Activated T-helper 17 cell treated with anti-CD3 and anti-CD28 coated beads, Interleukin-2, amount 50 U/mL, for 72 hours (primary cell): ENCODE measurements around the gene F13A1. TPM values are rescaled to one million over a fixed set of nuclear protein-coding genes. Genes with fewer than 3 reads are reported as not detected.

ENCODE experiments used
- ATAC-seq: fragments of 150-1000 bp; cut with Tn5 transposase; replicated peaks from 2 replicates; pipeline ENCODE4 v1.10.0; 2021; ENCODE audit warnings: mild to moderate bottlenecking, moderate library complexity
- H3K27ac Mint-ChIP-seq: one replicate; pipeline ENCODE4 v1.8.0; 2022; ENCODE audit warnings: mixed read lengths
- H3K27me3 Mint-ChIP-seq: one replicate; pipeline ENCODE4 v1.8.0; 2022; ENCODE audit warnings: mixed read lengths
- H3K36me3 Mint-ChIP-seq: one replicate; pipeline ENCODE4 v1.8.0; 2022; ENCODE audit warnings: low read depth, mild to moderate bottlenecking, mixed read lengths
- H3K4me1 Mint-ChIP-seq: one replicate; pipeline ENCODE4 v1.8.0; 2022; ENCODE audit warnings: mixed read lengths
- H3K4me3 Mint-ChIP-seq: one replicate; pipeline ENCODE4 v1.8.0; 2022; ENCODE audit warnings: mild to moderate bottlenecking, mixed read lengths
- H3K9me3 Mint-ChIP-seq: one replicate; pipeline ENCODE4 v1.8.0; 2022; ENCODE audit warnings: mixed read lengths
- total RNA-seq, 2 donors: library from RNA; stranded (reverse); gene quantifications; one replicate each; pipeline ENCODE4 v1.2.3, GENCODE V29; 2022

F13A1 gene
- total RNA-seq: under 1 TPM in 1 of 2 donors, not detected in 1; 0.06 TPM

DNA sequence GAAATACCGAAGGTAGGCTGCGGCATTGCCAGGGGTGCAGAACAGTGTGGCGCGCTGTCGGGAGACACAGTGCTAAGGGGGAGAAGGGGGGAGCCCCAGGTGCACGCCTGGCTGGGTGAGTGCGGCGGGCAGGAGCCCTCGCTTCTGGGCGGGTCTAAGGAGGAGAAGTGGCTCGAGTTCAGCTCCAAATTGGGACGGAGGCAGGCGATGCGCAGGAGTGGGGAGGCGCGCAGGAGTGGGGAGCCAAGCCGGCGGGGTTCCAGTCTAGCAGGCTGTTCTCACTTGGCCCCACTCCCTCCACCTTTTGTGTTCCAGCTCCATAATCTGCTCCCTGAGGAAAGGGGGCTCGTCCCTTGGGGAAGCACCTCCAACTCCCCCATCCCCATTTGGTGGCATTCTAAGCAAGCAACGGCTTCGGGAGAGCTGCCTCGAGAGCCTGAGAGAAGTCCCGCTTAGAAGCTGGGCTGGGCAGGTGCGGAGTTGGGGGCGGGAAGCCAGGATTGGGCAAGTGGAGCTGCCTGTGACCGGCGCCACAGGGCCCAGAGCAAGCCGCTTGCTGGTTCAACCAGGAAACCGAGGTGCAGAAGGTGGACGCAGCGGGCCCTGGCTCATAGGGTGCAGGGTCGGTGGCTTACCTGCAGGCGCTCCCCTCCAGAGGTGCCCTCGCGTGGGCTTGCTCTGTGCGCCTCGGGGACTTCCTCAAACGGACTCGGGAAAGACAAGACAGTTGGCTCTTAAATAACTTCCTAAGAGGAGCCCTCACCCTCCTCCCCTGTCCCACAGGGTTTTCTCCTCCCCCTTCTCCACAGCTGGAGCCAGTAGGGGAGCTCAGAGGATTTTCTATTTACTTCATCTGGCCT is at the start of gene F13A1:
Gene F13A1, minus strand, starts transcription at position 711 of the 860 bp plus-strand sequence. CDS start 1,998 bp downstream, outside the sequence.
- no peaks in the 10 kb centered on the region for H3K4me1 Mint-ChIP-seq
- H3K9me3 Mint-ChIP-seq: no peaks in the 10 kb centered on the region
- no peak within 1 kb of the TSS for H3K27ac Mint-ChIP-seq
- H3K36me3 Mint-ChIP-seq: no peaks in the 10 kb centered on the region
- no peak within 1 kb of the TSS for H3K4me3 Mint-ChIP-seq
- H3K27me3 Mint-ChIP-seq: peaks cover 46% of the 10 kb centered on the region
- no peak for ATAC-seq

GRCh38 chr6:6368684-6369052 is 48.2 kb upstream of the F13A1 start:
- Mint-ChIP-seq H3K27me3 (peaks cover 19% of the 10 kb centered on the region), H3K9me3 (peaks cover 5% of the 10 kb centered on the region), H3K4me3 (no peak overlapping the region), H3K27ac (no peak overlapping the region), H3K36me3 (no peaks in the 10 kb centered on the region), H3K4me1 (no peaks in the 10 kb centered on the region)
- ATAC-seq: no peak

DNA sequence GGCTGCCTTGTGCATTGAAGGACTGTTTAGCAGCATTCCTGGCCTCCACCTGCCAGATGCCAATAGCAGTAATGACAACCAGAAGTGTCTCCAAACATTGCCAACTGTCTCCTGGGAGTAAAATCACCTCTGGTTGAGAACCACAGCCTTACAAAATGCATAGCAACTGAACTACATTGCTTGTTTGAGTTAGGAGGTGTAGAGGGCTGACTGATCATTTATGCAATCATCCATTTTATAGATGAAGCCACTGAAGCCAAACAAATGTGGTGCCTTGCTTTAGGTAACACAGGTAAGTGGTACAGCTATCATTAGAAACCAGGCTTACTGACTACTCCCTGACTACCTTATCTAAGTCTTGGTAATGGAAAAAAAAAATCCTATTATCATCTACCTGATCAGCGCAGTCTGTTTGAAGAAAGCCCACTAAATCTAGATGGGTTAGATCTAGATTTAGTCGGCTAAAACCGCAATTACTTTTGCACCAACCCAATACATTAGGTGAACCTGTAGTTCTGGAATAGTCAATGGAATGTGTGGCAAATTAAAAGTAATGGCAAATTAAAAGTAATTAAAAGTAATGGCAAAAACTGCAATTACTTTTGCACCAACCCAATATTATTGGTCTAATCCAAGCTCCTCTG is 47.7 kb upstream of the F13A1 start:
- no peaks in the 10 kb centered on the region for H3K36me3 Mint-ChIP-seq
- H3K27ac Mint-ChIP-seq: no peak overlapping the region
- peaks cover 18% of the 10 kb centered on the region for H3K27me3 Mint-ChIP-seq
- no peaks in the 10 kb centered on the region for H3K4me1 Mint-ChIP-seq
- H3K9me3 Mint-ChIP-seq: peaks cover 4% of the 10 kb centered on the region
- ATAC-seq: no peak
- no peak overlapping the region for H3K4me3 Mint-ChIP-seq

DNA sequence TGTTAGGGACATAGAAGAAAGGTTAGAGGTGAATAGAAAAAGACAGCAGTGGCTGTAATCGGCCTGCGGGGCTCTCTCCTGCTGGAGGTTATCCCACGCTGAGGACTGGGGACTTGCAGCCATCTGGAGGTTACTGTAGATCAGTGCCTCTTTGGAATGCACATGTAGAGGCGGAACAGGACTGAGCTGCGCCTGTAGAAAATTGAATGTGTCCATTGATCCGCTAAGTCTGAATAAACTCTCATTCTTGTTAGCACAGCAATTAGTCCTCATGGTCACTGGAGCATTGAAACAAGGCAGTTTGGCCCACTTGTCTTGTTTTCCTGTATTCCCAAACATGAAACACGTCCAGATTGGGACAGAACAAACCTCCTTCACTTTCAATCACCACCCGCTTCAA is 46.3 kb upstream of the F13A1 start:
- Mint-ChIP-seq H3K9me3 (no peaks in the 10 kb centered on the region), H3K4me3 (no peak overlapping the region), H3K27me3 (peaks cover 8% of the 10 kb centered on the region), H3K36me3 (no peaks in the 10 kb centered on the region), H3K4me1 (no peaks in the 10 kb centered on the region), H3K27ac (no peak overlapping the region)
- ATAC-seq: no peak

GRCh38 chr6:6365242-6365641 is 44.8 kb upstream of the F13A1 start:
- H3K27me3 Mint-ChIP-seq: peaks cover 8% of the 10 kb centered on the region

DNA sequence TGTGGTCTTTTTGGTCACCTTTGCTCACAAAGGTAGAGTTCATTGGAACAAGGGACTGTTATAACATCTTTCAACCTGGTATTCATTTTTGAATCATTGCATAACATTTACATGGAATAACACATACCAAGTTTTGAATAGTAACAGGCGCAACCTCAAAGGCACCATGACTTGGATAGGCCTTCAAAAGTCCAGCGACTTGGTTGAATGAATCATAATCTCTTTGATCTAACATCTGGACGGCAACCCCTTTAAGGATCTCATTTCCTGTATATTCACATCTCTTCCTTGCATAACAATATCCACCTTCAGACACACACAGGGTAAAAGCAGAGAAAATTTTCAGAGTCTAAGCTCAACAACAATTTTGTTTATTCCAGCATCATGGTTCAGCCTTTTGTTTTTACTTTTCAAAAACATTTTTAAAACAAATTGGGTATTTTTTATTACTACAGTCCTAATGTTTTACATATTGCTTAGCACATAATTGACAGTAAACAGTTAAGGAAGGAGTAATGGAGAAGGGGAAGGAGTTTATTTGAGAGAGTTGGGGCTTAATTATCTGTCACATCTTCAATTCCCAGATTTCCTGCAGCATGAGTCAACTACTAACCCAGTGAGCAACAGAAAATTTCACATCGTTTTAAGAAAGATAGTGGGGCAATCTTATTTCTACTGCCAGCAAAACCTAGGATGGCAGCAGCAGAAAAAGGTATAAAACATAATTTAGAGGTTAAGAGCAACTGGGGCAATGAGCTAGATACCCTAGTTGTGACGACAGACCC is 41.8 kb upstream of the F13A1 start:
- ATAC-seq: no peak
- no peak overlapping the region for H3K27ac Mint-ChIP-seq
- no peak overlapping the region for H3K4me3 Mint-ChIP-seq
- no peaks in the 10 kb centered on the region for H3K36me3 Mint-ChIP-seq
- H3K27me3 Mint-ChIP-seq: peaks cover 10% of the 10 kb centered on the region
- H3K9me3 Mint-ChIP-seq: no peaks in the 10 kb centered on the region
- no peaks in the 10 kb centered on the region for H3K4me1 Mint-ChIP-seq

More at GRCh38 chr6:6365242-6365641, 44.8 kb upstream of the F13A1 start:
- no peak for ATAC-seq
- Mint-ChIP-seq H3K4me1 (no peaks in the 10 kb centered on the region), H3K36me3 (no peaks in the 10 kb centered on the region), H3K4me3 (no peak overlapping the region), H3K9me3 (no peaks in the 10 kb centered on the region), H3K27ac (no peak overlapping the region)

DNA sequence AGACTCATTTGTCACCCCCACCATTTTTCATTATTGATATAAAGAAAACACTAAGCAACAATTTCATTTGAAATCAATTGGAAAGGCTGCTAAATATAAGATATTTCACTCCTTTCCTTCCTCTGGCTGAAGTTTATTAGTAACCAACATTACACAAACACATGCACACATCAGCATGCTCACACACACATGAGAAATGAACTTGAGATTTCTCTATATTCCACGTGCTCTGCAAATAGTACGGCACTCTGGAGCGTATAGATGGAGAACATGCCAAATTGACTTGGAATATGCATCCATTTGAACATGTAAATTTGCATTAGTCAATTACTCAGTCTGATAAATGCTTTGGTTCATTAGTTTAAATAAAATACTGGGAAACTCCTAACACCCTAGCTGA is 37.1 kb upstream of the F13A1 start:
- H3K27ac Mint-ChIP-seq: no peak overlapping the region
- no peak overlapping the region for H3K4me3 Mint-ChIP-seq
- H3K4me1 Mint-ChIP-seq: no peaks in the 10 kb centered on the region
- H3K9me3 Mint-ChIP-seq: no peaks in the 10 kb centered on the region
- no peak for ATAC-seq
- H3K36me3 Mint-ChIP-seq: no peaks in the 10 kb centered on the region
- peaks cover 20% of the 10 kb centered on the region for H3K27me3 Mint-ChIP-seq

DNA sequence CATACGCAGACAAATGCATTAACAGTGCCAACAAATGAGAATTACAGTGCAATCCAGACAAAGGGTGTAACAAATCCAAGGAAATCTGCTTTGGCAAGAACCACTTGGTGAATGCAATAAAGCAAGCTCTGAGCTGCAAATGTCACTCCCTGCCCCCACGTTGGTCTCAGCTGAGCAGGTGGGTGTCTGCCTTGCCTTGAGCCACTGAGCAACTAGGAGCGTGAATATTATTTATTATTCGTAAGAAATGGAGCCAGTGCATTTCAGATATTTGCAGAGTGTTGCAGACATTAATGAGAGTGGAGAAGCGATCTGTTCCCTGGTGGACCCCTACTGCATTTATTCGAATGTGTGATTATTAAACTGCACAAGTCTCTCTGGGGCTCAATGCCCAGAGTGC is 36.6 kb upstream of the F13A1 start:
- H3K4me3 Mint-ChIP-seq: no peak overlapping the region
- no peak for ATAC-seq
- H3K27me3 Mint-ChIP-seq: peaks cover 20% of the 10 kb centered on the region
- H3K36me3 Mint-ChIP-seq: no peaks in the 10 kb centered on the region
- no peaks in the 10 kb centered on the region for H3K4me1 Mint-ChIP-seq
- no peak overlapping the region for H3K27ac Mint-ChIP-seq
- H3K9me3 Mint-ChIP-seq: no peaks in the 10 kb centered on the region

DNA sequence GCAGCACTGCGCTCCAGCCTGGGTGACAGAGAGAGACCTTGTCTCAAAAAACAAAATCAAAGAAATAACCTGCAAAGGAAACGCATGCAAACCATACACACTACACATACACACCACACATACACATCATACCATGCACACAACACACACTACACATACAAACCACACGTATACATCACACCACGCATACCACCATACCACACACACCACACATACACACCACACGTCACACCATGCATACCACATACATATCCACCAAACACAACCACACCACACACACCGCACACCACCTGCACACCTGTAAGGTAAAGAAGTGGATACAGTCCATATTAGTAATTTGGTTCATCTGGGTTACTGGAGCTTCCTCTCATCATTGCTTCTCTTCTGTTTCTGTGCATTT is 32.3 kb upstream of the F13A1 start:
- no peaks in the 10 kb centered on the region for H3K36me3 Mint-ChIP-seq
- H3K4me1 Mint-ChIP-seq: no peaks in the 10 kb centered on the region

GRCh38 chr6:6351511-6352025 is 31.1 kb upstream of the F13A1 start:
- ATAC-seq: no peak
- Mint-ChIP-seq H3K9me3 (no peaks in the 10 kb centered on the region), H3K36me3 (no peaks in the 10 kb centered on the region), H3K4me3 (no peak overlapping the region), H3K4me1 (no peaks in the 10 kb centered on the region), H3K27me3 (peaks cover 31% of the 10 kb centered on the region), H3K27ac (no peak overlapping the region)

More for the DNA sequence above, 32.3 kb upstream of the F13A1 start:
- peaks cover 27% of the 10 kb centered on the region for H3K27me3 Mint-ChIP-seq
- ATAC-seq: no peak
- H3K27ac Mint-ChIP-seq: no peak overlapping the region
- H3K9me3 Mint-ChIP-seq: no peaks in the 10 kb centered on the region
- no peak overlapping the region for H3K4me3 Mint-ChIP-seq

DNA sequence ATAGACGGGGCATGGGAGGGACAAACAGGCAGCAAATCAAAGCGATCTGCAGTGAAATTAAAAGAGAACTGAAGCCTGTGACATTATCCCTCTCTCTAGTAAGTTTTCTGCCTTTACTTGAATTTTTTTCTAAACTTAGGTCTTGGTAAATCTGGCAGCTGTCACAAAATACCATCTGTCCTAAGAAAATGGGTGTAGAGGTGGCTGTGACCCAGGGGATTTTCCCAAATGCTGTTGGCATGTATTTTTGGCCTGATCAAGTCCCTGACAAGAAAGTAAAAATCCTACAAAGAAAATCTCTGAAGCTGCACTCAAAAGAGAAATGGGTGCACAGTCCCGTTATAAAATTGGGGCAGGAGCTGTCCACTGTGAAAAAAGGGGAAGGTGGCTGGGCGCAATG is 30.2 kb upstream of the F13A1 start:
- peaks cover 30% of the 10 kb centered on the region for H3K27me3 Mint-ChIP-seq
- H3K4me3 Mint-ChIP-seq: no peak overlapping the region
- no peak overlapping the region for H3K27ac Mint-ChIP-seq
- no peaks in the 10 kb centered on the region for H3K4me1 Mint-ChIP-seq
- no peaks in the 10 kb centered on the region for H3K36me3 Mint-ChIP-seq
- H3K9me3 Mint-ChIP-seq: no peaks in the 10 kb centered on the region
- ATAC-seq: no peak

DNA sequence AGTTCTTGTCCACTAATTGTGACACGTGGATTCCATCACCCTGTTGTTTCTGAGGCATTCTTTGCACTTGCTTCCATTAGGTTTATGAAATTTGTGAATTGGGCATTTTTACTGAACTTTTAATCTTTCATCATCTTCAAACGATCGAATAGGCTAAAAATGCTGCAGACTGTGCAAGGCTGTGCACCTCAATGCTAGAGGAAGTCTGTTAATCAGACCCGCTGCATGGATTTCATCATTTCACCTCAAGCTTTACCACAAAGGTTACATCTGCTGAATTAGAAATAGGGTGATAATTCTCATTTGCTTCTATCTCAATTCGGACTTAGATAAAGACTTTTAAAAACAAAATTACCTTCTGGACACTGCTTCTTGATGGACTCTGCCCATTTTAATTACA is 27.8 kb upstream of the F13A1 start:
- no peaks in the 10 kb centered on the region for H3K36me3 Mint-ChIP-seq
- no peaks in the 10 kb centered on the region for H3K4me1 Mint-ChIP-seq
- no peak for ATAC-seq
- no peak overlapping the region for H3K27ac Mint-ChIP-seq
- H3K9me3 Mint-ChIP-seq: no peaks in the 10 kb centered on the region
- no peak overlapping the region for H3K4me3 Mint-ChIP-seq
- peaks cover 27% of the 10 kb centered on the region for H3K27me3 Mint-ChIP-seq

GRCh38 chr6:6346427-6347023 is 26.1 kb upstream of the F13A1 start:
- no peaks in the 10 kb centered on the region for H3K4me1 Mint-ChIP-seq

DNA sequence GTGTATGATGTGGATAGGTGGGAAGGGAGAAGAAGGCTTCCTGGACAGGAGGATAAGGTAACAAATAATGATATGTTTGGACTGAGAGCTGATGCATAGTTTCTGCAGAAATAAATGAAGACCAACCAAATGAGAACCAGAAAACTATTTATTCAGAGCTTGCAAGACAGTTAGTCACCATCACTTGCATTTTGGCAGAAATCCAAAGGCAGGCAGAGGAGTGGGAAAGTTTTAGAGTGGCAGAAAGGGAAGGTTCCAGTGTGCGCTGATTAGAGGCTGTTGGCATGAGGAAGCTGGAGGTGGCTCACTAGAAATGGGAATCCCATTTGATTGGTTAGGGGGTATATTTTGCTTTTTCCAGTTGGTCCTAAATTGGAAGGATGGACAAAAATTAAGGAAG is 13.0 kb upstream of the F13A1 start:
- H3K27me3 Mint-ChIP-seq: peaks cover 7% of the 10 kb centered on the region
- no peaks in the 10 kb centered on the region for H3K9me3 Mint-ChIP-seq
- H3K4me3 Mint-ChIP-seq: no peak overlapping the region
- no peak for ATAC-seq
- no peak overlapping the region for H3K27ac Mint-ChIP-seq
- no peaks in the 10 kb centered on the region for H3K36me3 Mint-ChIP-seq
- H3K4me1 Mint-ChIP-seq: no peaks in the 10 kb centered on the region

More at GRCh38 chr6:6346427-6347023, 26.1 kb upstream of the F13A1 start:
- Mint-ChIP-seq H3K27me3 (peaks cover 22% of the 10 kb centered on the region), H3K27ac (no peak overlapping the region), H3K9me3 (no peaks in the 10 kb centered on the region), H3K4me3 (no peak overlapping the region), H3K36me3 (no peaks in the 10 kb centered on the region)
- no peak for ATAC-seq
